Mesothelial cell of epicardium (in vitro differentiated cells): ENCODE data around the gene QSOX1. TPM values are rescaled to one million over a fixed set of nuclear protein-coding genes. Genes with fewer than 3 reads are reported as not detected.

Experiments used
- DNase-seq, 2 experiments: peaks; one replicate each; pipeline ENCODE4 v3.0.0; 2021; ENCODE audit warnings: low spot score in 2 of 2; ENCODE audit not compliant: unreplicated experiment in 2 of 2
- H3K27ac Mint-ChIP-seq: 2 replicates; pipeline ENCODE4 v1.8.0; 2021; ENCODE audit warnings: mixed read lengths
- H3K27me3 Mint-ChIP-seq: 2 replicates; pipeline ENCODE4 v1.8.0; 2021; ENCODE audit warnings: low read depth, mixed read lengths
- H3K36me3 Mint-ChIP-seq: 2 replicates; pipeline ENCODE4 v1.8.0; 2021; ENCODE audit warnings: mixed read lengths
- H3K4me1 Mint-ChIP-seq: 2 replicates; pipeline ENCODE4 v1.8.0; 2021; ENCODE audit warnings: mixed read lengths
- H3K4me3 Mint-ChIP-seq: 2 replicates; pipeline ENCODE4 v1.8.0; 2021; ENCODE audit warnings: mild to moderate bottlenecking, moderate library complexity, mixed read lengths
- H3K9me3 Mint-ChIP-seq: 2 replicates; pipeline ENCODE4 v1.8.0; 2021; ENCODE audit warnings: mixed read lengths
- total RNA-seq: library from RNA; stranded (reverse); gene quantifications from 3 replicates; pipeline ENCODE4 v1.2.1, GENCODE V29; 2021
- TF ChIP-seq, protein P1 (sequence below): fragments of 200-600 bp; sonication (generic); IDR thresholded peaks from one replicate; pipeline ENCODE4 v1.5.0; 2021; ENCODE audit warnings: antibody characterized with exemption; ENCODE audit not compliant: unreplicated experiment

The QSOX1 gene
- total RNA-seq, 1 donor from 2014 or later, result 70.6 TPM

DNA sequence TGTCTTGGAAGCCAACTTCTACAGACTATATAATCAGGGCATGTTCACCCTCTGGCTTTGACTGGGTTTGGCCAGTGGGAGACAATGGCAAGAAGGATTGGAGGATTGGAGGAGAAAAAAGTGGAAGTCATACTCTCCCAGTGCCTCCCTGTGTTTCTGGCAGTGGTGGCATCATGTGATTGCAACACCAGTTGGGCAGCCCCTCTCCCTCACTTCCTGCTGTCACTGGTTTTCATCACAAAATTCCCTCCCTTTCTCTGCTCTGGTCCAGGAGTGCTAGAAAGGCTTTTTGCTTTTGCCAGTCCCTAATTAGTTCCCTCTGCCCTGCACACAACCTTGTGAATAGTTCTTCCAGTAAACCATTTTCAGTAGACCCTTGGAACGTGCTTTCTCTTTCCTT is 3.7 kb upstream of the QSOX1 start:
- peaks cover 6% of the 10 kb centered on the region for H3K4me1 Mint-ChIP-seq
- peaks cover 28% of the 10 kb centered on the region for H3K27me3 Mint-ChIP-seq
- H3K9me3 Mint-ChIP-seq, result no peaks in the 10 kb centered on the region
- H3K4me3 Mint-ChIP-seq, result no peak overlapping the region
- H3K36me3 Mint-ChIP-seq, result no peaks in the 10 kb centered on the region
- TF ChIP-seq, protein P1, sequence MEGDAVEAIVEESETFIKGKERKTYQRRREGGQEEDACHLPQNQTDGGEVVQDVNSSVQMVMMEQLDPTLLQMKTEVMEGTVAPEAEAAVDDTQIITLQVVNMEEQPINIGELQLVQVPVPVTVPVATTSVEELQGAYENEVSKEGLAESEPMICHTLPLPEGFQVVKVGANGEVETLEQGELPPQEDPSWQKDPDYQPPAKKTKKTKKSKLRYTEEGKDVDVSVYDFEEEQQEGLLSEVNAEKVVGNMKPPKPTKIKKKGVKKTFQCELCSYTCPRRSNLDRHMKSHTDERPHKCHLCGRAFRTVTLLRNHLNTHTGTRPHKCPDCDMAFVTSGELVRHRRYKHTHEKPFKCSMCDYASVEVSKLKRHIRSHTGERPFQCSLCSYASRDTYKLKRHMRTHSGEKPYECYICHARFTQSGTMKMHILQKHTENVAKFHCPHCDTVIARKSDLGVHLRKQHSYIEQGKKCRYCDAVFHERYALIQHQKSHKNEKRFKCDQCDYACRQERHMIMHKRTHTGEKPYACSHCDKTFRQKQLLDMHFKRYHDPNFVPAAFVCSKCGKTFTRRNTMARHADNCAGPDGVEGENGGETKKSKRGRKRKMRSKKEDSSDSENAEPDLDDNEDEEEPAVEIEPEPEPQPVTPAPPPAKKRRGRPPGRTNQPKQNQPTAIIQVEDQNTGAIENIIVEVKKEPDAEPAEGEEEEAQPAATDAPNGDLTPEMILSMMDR, result no peak
- no peak overlapping the region for H3K27ac Mint-ChIP-seq
- no peak for DNase-seq

DNA sequence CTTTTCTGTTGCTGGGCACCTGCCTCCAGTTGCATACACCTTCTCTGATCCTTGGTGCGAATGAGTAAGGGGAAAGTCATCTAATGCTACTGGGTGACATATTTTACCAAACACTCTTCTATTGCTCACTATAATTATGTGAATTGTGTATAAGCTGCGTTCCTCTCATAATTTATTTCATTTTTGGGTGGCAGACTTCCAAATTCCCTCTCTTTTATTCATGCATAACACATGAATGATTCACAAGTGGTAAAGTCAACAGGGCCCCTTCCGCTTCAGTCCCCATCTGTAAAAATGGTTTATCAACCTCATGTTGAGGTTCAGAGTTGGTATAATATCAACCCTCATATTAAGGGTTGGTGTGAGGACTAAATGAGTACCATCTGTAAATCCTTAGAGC is 3.2 kb upstream of the QSOX1 start:
- DNase-seq, result no peak
- H3K36me3 Mint-ChIP-seq, result no peaks in the 10 kb centered on the region
- peaks cover 28% of the 10 kb centered on the region for H3K27me3 Mint-ChIP-seq
- H3K9me3 Mint-ChIP-seq, result no peaks in the 10 kb centered on the region
- H3K4me1 Mint-ChIP-seq, result peaks cover 11% of the 10 kb centered on the region
- no peak overlapping the region for H3K4me3 Mint-ChIP-seq
- H3K27ac Mint-ChIP-seq, result no peak overlapping the region
- TF ChIP-seq, protein P1, result no peak

DNA sequence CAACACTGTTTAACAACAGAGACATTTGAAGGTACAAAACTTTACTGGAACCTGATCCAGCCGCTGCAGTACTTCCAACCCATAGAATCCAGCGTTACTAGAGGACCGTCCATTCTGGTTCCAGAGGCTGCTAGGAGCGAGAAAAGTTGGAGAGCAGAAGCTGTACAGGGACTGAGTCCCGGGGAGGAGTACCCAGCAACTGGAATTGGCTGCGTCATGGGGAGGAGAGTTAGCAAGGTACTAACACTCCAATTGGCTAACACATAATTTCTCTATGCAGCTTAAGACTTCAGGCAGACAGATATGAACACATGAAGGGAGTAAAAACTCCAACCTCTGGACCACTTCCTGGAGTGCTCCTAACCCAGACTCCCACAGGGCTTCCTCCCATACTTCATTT is 2.1 kb upstream of the QSOX1 start:
- no peaks in the 10 kb centered on the region for H3K36me3 Mint-ChIP-seq
- TF ChIP-seq, protein P1, result no peak
- no peak for DNase-seq
- H3K4me3 Mint-ChIP-seq, result peak overlapping the region; percentile 10
- H3K4me1 Mint-ChIP-seq, result peaks cover 18% of the 10 kb centered on the region
- H3K27ac Mint-ChIP-seq, result no peak overlapping the region
- no peaks in the 10 kb centered on the region for H3K9me3 Mint-ChIP-seq
- peaks cover 28% of the 10 kb centered on the region for H3K27me3 Mint-ChIP-seq

DNA sequence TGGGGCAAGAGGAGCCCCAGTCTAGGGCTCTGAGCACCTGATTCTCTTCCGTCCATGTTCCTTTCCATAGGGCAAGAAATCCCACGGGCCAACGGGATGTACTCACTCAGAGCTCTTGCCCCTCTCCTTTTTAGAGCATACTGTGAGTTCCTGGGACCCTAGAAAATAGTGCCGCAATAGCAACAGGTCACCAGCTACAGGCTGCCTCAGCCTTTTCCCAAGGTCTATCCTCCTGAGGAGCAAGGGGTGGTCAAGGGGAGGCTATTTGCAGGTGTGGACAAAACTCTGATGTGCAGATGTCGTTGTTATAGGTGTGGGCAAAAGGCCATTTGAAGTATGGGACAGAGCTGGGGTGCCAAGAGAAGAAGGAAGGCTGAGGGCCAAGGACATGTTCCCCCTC is 1.6 kb upstream of the QSOX1 start:
- Mint-ChIP-seq H3K9me3 (no peaks in the 10 kb centered on the region), H3K27me3 (peaks cover 26% of the 10 kb centered on the region), H3K4me1 (peaks cover 18% of the 10 kb centered on the region), H3K4me3 (peak overlapping the region; percentile 89), H3K36me3 (peaks cover under 1% of the 10 kb centered on the region), H3K27ac (no peak overlapping the region)
- no peak for DNase-seq
- TF ChIP-seq, protein P1, result no peak

DNA sequence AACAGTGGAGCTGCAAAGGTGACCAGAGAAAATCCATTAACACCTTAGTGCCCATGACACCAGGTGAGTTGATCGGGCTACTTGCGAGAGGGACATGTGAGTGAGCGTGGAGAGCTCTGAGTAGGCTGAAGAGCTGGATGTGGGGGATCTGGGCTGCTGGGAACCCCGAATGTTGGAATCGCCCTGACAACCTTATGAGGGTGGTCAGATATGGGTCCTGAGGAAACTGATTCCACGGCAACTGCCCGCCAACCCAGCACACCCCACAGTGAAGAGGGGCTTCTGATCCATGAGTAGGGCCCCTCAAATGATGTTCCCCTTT is 705 bp upstream of the QSOX1 start:
- H3K27me3 Mint-ChIP-seq, result peaks cover 25% of the 10 kb centered on the region
- TF ChIP-seq, protein P1, result no peak
- peak overlapping the region; percentile 89 for H3K4me3 Mint-ChIP-seq
- DNase-seq, result no peak
- peak overlapping the region; percentile 72 for H3K27ac Mint-ChIP-seq
- H3K9me3 Mint-ChIP-seq, result no peaks in the 10 kb centered on the region
- peaks cover 1% of the 10 kb centered on the region for H3K36me3 Mint-ChIP-seq
- H3K4me1 Mint-ChIP-seq, result peaks cover 18% of the 10 kb centered on the region

DNA sequence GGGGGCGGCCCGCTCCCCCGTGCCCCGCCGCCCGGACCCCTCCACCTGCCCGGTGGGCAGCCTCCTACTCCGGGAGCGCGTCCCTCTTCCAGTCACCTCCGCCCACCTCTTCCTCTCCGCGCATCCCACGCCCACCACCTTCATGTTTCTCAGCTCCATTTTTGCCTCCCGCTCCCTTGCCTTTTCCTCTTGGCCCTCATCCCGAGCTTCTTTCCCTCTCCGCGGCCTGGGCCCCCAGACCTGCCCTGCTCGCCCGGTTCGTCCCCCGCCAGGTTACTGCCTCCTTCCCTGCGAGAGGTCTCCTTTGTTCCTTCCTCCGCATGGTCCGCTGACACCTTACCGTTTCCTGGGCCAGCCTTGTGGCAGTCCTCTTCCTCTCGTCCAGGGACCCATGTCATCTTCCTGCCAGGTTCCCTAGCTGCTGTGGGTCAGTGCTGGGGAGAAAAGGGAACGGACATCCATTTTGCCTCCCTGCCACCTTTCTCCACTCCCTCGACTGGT is 563 bp downstream of the QSOX1 start:
- peak in 1 of 2 experiments; percentile 56 for DNase-seq
- H3K9me3 Mint-ChIP-seq, result no peaks in the 10 kb centered on the region
- H3K27ac Mint-ChIP-seq, result peak overlapping the region; percentile 87

More for the DNA sequence above, 563 bp downstream of the QSOX1 start:
- H3K36me3 Mint-ChIP-seq, result peaks cover 1% of the 10 kb centered on the region
- H3K4me1 Mint-ChIP-seq, result peaks cover 18% of the 10 kb centered on the region
- H3K4me3 Mint-ChIP-seq, result peak overlapping the region; percentile 91
- TF ChIP-seq, protein P1, result no peak
- peaks cover 20% of the 10 kb centered on the region for H3K27me3 Mint-ChIP-seq
